ENCODE measurements around the gene PCSK2.

GRCh38 chr20:17374086-17374485 lies 147.2 kb downstream of the PCSK2 start:
- TF ChIP-seq POLR2A (IDR thresholded peaks at IDR 0.05) (no peak), CTCF (IDR thresholded peaks at IDR 0.05 in 8 of 11, conservative IDR thresholded peaks at IDR 0.05 in 3 of 11) (no peak)

Measured in spleen (tissue), 7 donors.